Measurements from ENCODE around the gene PAPLN.
A peak's percentile ranks its signal among the peaks of the same experiment; 100 is the strongest.

The PAPLN gene

GRCh38 chr14:73220634-73221033 is 16.7 kb upstream of the PAPLN start:
- H3K4me1 Mint-ChIP-seq (ENCODE audit: low read depth), result peaks cover 22% of the 10 kb centered on the region
- H3K27me3 Mint-ChIP-seq, result no peaks in the 10 kb centered on the region
- no peak overlapping the region for H3K4me3 Mint-ChIP-seq
- no peaks in the 10 kb centered on the region for H3K9me3 Mint-ChIP-seq
- peaks cover 76% of the 10 kb centered on the region for H3K36me3 Mint-ChIP-seq (ENCODE audit: low read depth)
- H3K27ac Mint-ChIP-seq, result no peak overlapping the region
- no peak for DNase-seq

- no peak for DNase-seq
- no peak overlapping the region for H3K4me3 Mint-ChIP-seq
- no peaks in the 10 kb centered on the region for H3K9me3 Mint-ChIP-seq
- H3K27me3 Mint-ChIP-seq, result no peaks in the 10 kb centered on the region
- H3K4me1 Mint-ChIP-seq (ENCODE audit: low read depth), result peaks cover 22% of the 10 kb centered on the region
- H3K36me3 Mint-ChIP-seq (ENCODE audit: low read depth), result peaks cover 75% of the 10 kb centered on the region
- H3K27ac Mint-ChIP-seq, result peak overlapping the region; percentile 83
Observed at GRCh38 chr14:73221945-73222344, 15.4 kb upstream of the PAPLN start.

- H3K27me3 Mint-ChIP-seq, result no peaks in the 10 kb centered on the region
- H3K4me3 Mint-ChIP-seq, result no peak overlapping the region
- no peaks in the 10 kb centered on the region for H3K9me3 Mint-ChIP-seq
- H3K4me1 Mint-ChIP-seq (ENCODE audit: low read depth), result peaks cover 22% of the 10 kb centered on the region
- peak overlapping the region; percentile 83 for H3K27ac Mint-ChIP-seq
- DNase-seq, result no peak
- peaks cover 67% of the 10 kb centered on the region for H3K36me3 Mint-ChIP-seq (ENCODE audit: low read depth)
Observed at GRCh38 chr14:73223049-73223448, 14.3 kb upstream of the PAPLN start.

DNA sequence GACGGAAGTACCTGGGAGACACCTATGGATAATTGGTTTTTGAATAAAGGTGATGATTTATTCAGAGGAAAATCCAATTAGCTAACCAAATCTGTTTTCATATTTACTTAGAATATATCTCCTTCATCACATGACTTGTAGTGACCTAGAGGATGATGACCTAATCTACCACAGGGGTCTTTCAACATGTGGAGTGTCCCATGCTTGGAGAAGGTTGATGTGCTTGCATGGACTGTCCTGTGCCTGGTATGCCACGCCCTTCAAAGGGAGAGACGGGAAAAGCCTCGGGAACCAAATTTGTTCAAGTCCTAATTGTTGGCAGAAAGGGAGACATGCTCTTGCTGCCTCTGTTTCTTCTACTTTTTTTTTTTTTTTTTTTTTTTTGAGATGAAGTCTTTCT is 11.8 kb upstream of the PAPLN start:
- no peaks in the 10 kb centered on the region for H3K9me3 Mint-ChIP-seq
- peaks cover 22% of the 10 kb centered on the region for H3K4me1 Mint-ChIP-seq (ENCODE audit: low read depth)
- no peak overlapping the region for H3K27ac Mint-ChIP-seq
- H3K27me3 Mint-ChIP-seq, result no peaks in the 10 kb centered on the region
- DNase-seq, result no peak
- H3K36me3 Mint-ChIP-seq (ENCODE audit: low read depth), result peaks cover 45% of the 10 kb centered on the region
- H3K4me3 Mint-ChIP-seq, result no peak overlapping the region

GRCh38 chr14:73227812-73228781 is 9.2 kb upstream of the PAPLN start:
- Mint-ChIP-seq H3K4me3 (no peak overlapping the region), H3K36me3 (ENCODE audit: low read depth) (peaks cover 24% of the 10 kb centered on the region), H3K4me1 (ENCODE audit: low read depth) (peaks cover 2% of the 10 kb centered on the region), H3K27me3 (peaks cover 8% of the 10 kb centered on the region), H3K9me3 (no peaks in the 10 kb centered on the region), H3K27ac (no peak overlapping the region)
- DNase-seq, result no peak

DNA sequence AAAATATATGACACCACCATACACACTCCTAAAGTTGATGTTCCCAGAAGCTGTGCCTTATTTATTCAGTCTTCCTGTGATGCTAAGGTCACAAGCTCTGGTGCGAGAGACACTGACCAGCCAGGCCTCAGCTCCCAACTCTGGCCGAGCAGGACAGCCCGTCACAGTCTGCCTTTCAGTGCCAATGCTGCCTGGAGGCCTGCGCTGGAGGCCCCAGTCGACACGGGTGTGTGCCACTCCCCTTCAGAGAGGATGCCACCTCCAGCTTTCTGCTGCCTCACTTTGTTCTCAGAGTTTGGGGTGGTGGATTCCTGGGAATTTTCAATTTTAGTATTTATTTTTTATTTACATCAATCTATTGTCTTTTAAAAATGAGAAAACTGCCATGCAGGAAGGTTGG is 7.3 kb upstream of the PAPLN start:
- Mint-ChIP-seq H3K9me3 (no peaks in the 10 kb centered on the region), H3K27ac (no peak overlapping the region), H3K27me3 (peaks cover 28% of the 10 kb centered on the region), H3K4me1 (ENCODE audit: low read depth) (no peaks in the 10 kb centered on the region), H3K36me3 (ENCODE audit: low read depth) (peaks cover 13% of the 10 kb centered on the region), H3K4me3 (no peak overlapping the region)
- no peak for DNase-seq

DNA sequence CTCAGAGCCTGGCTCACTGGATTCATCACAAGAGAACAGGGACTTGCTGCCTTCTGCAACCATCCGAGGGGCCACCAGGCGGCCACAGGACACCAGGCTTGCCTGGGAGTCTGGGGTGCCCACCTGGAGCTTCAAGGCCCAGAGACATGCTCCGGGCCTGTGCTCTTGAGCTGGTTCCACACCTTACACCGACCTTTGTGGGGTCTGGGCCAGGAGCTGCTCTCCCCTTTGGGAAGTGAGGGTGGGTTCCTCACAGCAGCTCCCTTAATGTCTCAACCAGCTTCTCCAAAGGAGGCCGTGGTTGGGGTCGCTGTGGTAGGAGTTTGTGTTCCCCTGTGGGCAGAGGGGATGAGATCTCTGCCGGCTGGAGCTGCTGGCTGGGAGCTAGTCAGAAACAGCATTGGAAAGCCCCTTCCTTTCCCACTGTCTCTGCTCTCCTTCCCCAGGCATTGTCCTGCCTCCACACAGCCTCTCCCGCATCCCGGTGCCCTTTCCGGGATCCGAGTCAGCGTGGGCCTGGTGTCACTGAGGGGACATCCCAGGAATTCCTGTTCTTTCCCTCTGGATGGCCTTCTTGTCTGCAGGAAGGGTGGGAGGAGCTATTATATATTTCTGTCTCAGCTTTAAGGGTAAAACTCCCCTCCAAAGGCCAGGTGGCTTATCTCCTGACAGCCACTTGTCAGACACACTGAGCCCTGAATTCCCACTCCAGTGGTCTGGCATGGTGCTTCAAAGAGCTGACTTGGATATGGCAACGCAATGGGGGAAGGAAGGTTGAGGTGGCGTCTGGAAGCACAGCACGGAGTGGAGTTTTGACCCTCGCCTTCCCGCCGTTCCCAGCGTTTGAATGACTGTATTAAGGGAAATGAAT is 5.1 kb upstream of the PAPLN start:
- H3K27me3 Mint-ChIP-seq, result peaks cover 49% of the 10 kb centered on the region
- H3K4me3 Mint-ChIP-seq, result no peak overlapping the region
- no peaks in the 10 kb centered on the region for H3K9me3 Mint-ChIP-seq
- peaks cover 4% of the 10 kb centered on the region for H3K4me1 Mint-ChIP-seq (ENCODE audit: low read depth)
- no peak overlapping the region for H3K27ac Mint-ChIP-seq
- DNase-seq, result no peak
- H3K36me3 Mint-ChIP-seq (ENCODE audit: low read depth), result peaks cover 2% of the 10 kb centered on the region

DNA sequence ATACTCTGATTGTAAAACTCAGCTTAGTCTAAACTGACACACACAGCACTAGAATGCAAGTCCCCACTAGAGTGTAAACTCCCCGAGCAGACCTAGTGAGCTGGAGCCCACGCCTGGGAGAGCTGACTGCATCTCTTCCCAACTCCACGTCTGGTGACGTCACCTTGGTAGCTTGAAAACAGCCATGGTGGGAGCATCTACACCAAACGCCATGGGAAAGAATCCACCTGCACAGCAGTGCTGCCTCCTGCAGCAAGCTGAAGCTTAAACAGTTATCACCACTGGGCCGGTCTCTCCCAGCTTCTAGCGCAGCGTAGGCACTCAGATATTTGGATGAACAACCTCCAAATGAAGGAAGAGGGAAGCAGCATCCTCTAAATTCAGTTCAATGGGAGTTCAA is 4.3 kb upstream of the PAPLN start:
- Mint-ChIP-seq H3K27ac (no peak overlapping the region), H3K9me3 (no peaks in the 10 kb centered on the region), H3K4me3 (no peak overlapping the region), H3K36me3 (ENCODE audit: low read depth) (peaks cover 2% of the 10 kb centered on the region), H3K27me3 (peaks cover 50% of the 10 kb centered on the region), H3K4me1 (ENCODE audit: low read depth) (peaks cover 4% of the 10 kb centered on the region)
- DNase-seq, result no peak

GRCh38 chr14:73233564-73233963 is 3.7 kb upstream of the PAPLN start:
- peaks cover 8% of the 10 kb centered on the region for H3K4me1 Mint-ChIP-seq (ENCODE audit: low read depth)
- no peak overlapping the region for H3K4me3 Mint-ChIP-seq
- no peaks in the 10 kb centered on the region for H3K36me3 Mint-ChIP-seq (ENCODE audit: low read depth)
- no peak for DNase-seq
- H3K27ac Mint-ChIP-seq, result no peak overlapping the region
- peaks cover 54% of the 10 kb centered on the region for H3K27me3 Mint-ChIP-seq
- H3K9me3 Mint-ChIP-seq, result no peaks in the 10 kb centered on the region

- Mint-ChIP-seq H3K9me3 (no peaks in the 10 kb centered on the region), H3K27me3 (peaks cover 59% of the 10 kb centered on the region), H3K36me3 (ENCODE audit: low read depth) (no peaks in the 10 kb centered on the region), H3K4me1 (ENCODE audit: low read depth) (peaks cover 11% of the 10 kb centered on the region), H3K4me3 (no peak overlapping the region), H3K27ac (no peak overlapping the region)
- no peak for DNase-seq
Observed at GRCh38 chr14:73234029-73234428, 3.3 kb upstream of the PAPLN start.

- DNase-seq, result no peak
- H3K4me3 Mint-ChIP-seq, result no peak overlapping the region
- H3K9me3 Mint-ChIP-seq, result no peaks in the 10 kb centered on the region
- H3K27me3 Mint-ChIP-seq, result peaks cover 65% of the 10 kb centered on the region
- H3K4me1 Mint-ChIP-seq (ENCODE audit: low read depth), result peaks cover 13% of the 10 kb centered on the region
- H3K27ac Mint-ChIP-seq, result no peak overlapping the region
- no peaks in the 10 kb centered on the region for H3K36me3 Mint-ChIP-seq (ENCODE audit: low read depth)
Observed at GRCh38 chr14:73234586-73235394, 2.5 kb upstream of the PAPLN start.

DNA sequence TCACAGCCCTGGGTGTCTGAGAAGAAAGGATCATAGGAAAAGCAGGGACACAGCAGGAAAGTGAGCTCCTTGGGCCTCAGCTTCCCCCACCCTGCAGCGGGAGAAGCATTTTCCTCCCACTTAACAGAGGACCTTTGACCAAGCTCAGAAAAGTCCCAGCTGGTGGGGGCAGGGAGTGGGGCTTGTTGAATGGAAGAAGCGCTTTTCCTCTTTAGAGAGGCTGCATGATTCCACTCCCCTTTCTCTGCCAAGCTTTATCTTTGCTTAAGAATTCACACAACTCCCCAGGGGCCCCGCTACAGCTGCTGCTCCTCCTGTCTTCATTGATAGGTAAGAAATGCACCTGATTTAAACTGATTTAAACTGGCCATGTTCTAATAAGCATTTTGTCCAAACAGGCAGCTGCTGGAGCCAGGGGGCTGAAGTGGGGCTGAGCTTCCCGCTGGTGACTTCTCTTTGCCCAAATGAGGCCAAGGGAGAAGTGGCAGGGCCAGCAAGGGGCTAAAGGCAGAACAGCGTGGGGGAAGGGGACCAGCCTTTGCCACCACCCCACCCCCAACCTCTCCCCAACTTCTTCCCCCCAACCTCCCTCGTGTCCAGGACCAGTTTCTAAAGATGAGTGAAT is 1.7 kb upstream of the PAPLN start:
- Mint-ChIP-seq H3K4me1 (ENCODE audit: low read depth) (peaks cover 13% of the 10 kb centered on the region), H3K9me3 (no peaks in the 10 kb centered on the region), H3K36me3 (ENCODE audit: low read depth) (no peaks in the 10 kb centered on the region), H3K27me3 (peaks cover 73% of the 10 kb centered on the region), H3K4me3 (no peak overlapping the region), H3K27ac (no peak overlapping the region)
- DNase-seq, result no peak

- no peaks in the 10 kb centered on the region for H3K9me3 Mint-ChIP-seq
- no peak for DNase-seq
- peaks cover 13% of the 10 kb centered on the region for H3K4me1 Mint-ChIP-seq (ENCODE audit: low read depth)
- H3K27ac Mint-ChIP-seq, result no peak overlapping the region
- H3K27me3 Mint-ChIP-seq, result peaks cover 79% of the 10 kb centered on the region
- no peaks in the 10 kb centered on the region for H3K36me3 Mint-ChIP-seq (ENCODE audit: low read depth)
- no peak overlapping the region for H3K4me3 Mint-ChIP-seq
Observed at GRCh38 chr14:73236157-73236556, 1.1 kb upstream of the PAPLN start.

GRCh38 chr14:73236752-73237218 is 521 bp upstream of the PAPLN start:
- H3K27me3 Mint-ChIP-seq, result peaks cover 85% of the 10 kb centered on the region

More at GRCh38 chr14:73236752-73237218, 521 bp upstream of the PAPLN start:
- no peaks in the 10 kb centered on the region for H3K9me3 Mint-ChIP-seq
- no peak overlapping the region for H3K27ac Mint-ChIP-seq
- peak overlapping the region; percentile 44 for H3K4me3 Mint-ChIP-seq
- DNase-seq, result no peak
- H3K36me3 Mint-ChIP-seq (ENCODE audit: low read depth), result no peaks in the 10 kb centered on the region
- H3K4me1 Mint-ChIP-seq (ENCODE audit: low read depth), result peaks cover 13% of the 10 kb centered on the region
